Hematopoietic multipotent progenitor cell treated with erythropoietin and hydrocortisone succinate and interleukin-3 and kit ligand, for 4 days (in vitro differentiated cells): ENCODE measurements around the gene ITIH5.

ENCODE experiments used
- DNase-seq: peaks from one replicate; pipeline ENCODE4 v3.0.0-alpha.2; 2015

The ITIH5 gene

GRCh38 chr10:7577579-7577978 is 89.2 kb downstream of the ITIH5 start:
- no peak for DNase-seq

DNA sequence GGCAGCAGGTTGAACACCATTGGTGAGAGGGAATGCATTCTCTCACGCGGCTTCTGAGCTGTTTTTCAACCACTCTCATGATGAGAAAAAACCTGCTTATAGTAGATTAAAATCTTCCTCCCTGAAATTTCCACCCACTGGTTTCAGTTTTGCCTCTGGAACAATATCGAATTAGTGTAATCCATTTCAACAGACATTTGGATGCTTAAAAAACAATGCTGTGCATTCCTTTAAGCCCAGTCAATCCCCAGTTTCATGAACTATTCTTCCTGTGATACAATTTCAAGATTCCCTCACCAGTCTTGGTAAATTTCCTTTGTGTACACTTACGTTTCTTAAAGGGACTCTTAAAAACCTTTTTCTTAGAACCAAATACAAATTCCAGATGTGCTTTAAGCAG is 89.6 kb downstream of the ITIH5 start:
- DNase-seq, result no peak

DNA sequence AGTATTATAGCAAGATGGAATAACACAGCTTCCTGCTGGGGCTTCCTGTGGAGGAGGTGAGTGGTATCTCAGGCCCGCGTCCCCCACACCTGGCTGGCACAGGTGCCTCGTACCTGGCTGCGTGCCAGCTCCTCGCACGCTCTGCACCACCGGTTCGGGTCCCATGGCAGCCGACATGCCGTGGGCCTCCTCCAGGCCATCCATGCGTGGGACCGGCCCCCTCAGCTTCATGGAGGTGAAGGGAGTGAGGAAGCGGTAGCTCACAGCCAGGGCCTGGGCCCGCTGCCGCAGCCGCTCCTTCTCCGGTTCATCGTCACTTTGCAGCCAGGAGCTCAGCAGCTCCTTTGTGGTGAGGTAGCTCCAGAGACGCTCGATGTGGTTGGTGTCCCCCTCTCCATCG is 90.4 kb downstream of the ITIH5 start:
- no peak for DNase-seq

GRCh38 chr10:7572391-7572790 is 94.4 kb downstream of the ITIH5 start:
- DNase-seq, result peak; percentile 70

GRCh38 chr10:7571981-7572380 is 94.8 kb downstream of the ITIH5 start:
- no peak for DNase-seq

DNA sequence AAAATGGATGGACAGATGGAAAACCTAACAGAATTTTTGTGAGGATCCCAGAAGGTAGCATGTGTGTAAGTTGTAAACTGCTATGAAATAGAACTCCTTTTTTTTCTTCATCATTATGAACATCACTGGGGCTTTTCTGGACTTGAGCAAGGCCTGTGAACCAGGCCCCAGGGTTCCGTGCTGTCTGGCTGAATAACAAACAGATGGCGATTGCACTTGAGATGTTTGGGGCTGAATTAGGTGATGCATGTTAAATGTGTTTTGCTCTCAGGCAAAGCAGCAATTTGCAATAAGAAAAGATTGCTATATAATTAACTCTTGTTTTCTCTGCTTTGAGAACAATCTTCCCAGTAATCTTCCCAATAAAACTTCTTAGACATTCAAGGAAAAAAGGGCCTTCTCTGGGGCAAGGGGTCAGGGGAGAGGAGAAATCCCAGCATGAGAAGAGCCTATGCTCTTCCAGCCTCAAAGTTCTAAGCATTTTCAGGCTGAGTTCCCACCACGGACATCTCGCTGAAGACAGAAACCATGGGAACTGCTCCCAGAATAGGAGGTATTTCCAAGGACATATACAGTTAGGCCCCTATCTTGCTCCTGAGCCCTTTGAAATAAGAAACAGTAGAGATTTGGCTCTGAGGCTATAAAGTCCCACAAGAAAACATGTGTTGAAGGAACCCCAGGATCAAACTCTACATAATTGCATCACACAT is 98.7 kb downstream of the ITIH5 start:
- no peak for DNase-seq

- no peak for DNase-seq
Observed at GRCh38 chr10:7566891-7567290, 99.9 kb downstream of the ITIH5 start.

- DNase-seq, result no peak
Observed at GRCh38 chr10:7565871-7566270, 100.9 kb downstream of the ITIH5 start.

DNA sequence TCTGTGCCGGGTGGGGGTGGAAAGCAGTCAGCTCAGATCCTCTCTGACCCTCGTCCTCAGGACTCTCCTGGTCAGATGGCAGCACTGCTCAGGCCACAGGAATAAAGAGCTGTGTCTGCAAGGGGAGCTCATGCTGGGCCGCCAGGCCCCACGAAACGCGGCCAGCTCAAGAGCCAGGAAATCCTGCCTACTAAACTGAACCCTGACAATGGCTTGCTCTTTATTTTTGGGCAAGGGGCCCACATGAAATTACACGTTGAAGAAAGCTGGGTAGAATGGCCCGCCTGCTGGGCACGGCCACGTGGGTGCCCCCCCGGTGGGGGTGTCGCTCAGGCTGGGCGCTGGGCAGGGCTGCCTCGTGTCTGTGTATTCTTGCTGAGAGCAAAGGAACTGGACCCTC is 103.0 kb downstream of the ITIH5 start:
- no peak for DNase-seq

DNA sequence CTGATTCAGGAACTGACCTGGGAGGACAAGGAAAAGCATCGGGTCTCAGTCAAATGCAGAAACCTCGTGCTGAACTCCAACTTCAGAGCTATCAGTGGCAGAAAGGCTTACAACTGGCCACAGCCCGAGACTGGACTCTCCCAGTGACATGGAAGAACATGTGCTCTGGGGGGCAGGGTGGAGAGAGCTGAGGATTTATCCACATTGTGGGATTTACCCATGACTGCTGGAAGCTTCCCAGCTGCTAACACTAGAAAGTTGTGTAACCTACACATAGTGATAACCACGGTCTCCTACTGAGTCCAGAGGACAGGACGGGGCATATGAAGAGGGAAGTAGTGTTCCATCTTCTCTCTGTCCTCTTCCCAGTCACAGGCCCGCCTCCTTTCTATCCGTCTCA is 103.4 kb downstream of the ITIH5 start:
- DNase-seq, result no peak

- DNase-seq, result no peak
Observed at GRCh38 chr10:7561985-7562384, 104.8 kb downstream of the ITIH5 start.

GRCh38 chr10:7561216-7561893 is 105.4 kb downstream of the ITIH5 start:
- no peak for DNase-seq

- no peak for DNase-seq
Observed at GRCh38 chr10:7560519-7560918, 106.2 kb downstream of the ITIH5 start.

DNA sequence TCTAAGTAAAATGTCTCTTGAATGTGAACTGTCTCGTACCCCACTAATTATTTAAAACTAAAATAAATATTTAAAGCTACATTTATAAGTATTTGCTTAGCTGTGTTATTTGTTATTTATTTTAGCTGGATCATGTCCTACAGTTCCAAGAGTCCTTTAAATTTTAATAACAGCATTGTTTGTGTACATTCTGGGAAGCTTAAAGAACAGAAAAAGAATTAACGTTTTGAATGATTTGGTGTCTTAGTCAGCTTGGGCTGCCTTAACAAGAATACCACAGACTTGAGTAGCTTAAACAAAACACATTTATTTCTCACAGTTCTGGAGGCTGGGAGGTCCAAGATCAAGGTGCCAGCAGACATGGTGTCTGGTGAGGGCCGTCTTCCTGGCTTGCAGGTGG is 107.4 kb downstream of the ITIH5 start:
- no peak for DNase-seq

DNA sequence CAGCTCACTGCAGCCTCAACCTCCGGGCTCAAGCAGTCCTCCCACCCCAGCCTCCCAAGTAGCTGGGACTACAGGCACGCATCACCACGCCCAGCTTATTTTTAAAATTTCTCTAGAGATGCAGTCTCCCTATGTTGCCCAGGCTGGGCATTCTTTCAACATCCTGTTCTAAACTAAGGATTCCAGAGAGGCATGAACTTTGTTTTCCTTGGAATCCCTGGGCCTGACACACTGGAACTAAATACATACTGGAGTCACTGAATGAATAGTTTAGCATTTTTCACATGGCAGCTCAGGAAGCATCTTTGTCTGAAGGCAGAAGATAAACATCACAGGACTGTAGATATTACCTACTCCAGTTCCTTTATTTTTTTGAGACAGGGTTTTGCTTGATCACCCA is 108.7 kb downstream of the ITIH5 start:
- DNase-seq, result no peak

DNA sequence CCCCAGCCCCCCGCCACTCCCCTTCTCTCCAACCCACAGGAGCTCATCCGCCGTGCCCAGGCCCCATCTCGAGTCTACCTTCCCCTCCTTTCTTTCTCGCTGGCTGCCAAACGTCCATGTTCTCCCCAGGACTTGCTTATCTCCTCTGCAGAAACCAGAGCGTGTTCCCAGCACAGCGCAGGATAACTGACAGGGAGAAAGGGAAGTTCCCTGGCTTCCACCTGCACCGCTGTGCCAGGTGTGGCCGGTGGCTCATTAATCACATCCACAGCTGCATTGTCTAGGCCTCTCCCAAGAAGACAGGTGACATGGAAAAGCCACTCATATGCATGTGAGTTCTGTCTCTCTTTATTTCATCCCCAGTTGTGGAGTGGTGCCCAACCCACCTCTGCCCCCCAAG is 113.2 kb downstream of the ITIH5 start:
- no peak for DNase-seq

DNA sequence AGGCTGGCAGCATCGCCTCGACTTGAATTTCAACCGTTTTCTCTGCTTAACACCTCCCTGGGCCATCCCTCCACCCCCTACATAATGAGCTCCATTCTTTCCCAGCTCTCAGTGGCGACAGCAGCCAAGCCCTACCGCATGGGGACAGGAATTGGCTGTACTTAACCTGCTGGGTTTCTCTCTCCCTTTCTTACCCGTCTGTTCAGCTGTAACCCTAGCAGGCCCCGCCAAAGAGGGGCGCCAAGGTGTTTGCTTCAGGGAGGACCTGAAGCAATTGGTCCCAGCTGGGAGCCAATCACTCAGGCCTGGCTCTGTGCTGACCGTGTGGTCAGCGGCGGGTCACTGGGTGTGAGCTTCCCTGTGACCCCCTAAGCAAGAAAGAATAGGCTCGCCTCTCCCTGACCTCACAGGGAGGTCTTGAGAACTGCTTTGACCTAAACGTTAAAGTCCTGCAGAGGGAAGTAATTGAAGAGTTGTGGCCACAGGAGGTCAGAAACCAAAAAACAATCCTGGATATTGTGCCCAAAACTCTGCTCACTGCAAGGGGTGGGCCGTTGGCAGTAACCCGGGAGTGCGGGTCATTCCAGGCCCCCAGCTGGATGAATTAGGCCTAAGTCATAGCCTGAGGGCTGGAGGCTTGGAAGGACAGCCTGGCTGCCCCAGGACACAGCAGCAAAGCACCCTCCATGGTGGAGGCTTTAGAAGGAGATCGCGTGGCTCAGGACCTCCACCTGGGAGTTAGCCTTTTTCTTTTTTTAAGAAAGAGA is 114.6 kb downstream of the ITIH5 start:
- no peak for DNase-seq

DNA sequence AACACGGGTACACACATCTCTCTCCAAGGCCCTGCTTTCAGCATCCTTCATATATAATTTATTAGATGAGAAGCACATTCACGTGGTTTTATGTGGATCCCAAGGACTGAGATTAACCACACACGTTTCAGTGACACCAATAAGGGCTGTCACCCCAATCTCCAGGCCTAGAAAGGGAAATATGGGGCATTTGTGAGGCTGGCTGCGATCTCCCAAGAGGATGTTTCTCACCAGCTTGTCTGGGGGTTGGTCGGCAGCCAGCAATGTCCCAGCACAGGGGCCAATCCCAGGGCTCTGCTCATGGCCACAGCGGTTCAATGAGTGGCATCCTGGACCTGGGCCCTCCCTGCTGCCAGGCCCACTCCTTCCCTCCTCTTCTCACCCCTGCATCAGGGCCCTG is 115.5 kb downstream of the ITIH5 start:
- DNase-seq, result no peak

GRCh38 chr10:7550013-7550412 is 116.8 kb downstream of the ITIH5 start:
- no peak for DNase-seq

GRCh38 chr10:7547829-7548228 is 118.9 kb downstream of the ITIH5 start:
- no peak for DNase-seq

GRCh38 chr10:7547206-7547605 is 119.6 kb downstream of the ITIH5 start:
- DNase-seq, result no peak

GRCh38 chr10:7546385-7546967 is 120.3 kb downstream of the ITIH5 start:
- DNase-seq, result no peak

- no peak for DNase-seq
Observed at GRCh38 chr10:7545792-7546191, 121.0 kb downstream of the ITIH5 start.

DNA sequence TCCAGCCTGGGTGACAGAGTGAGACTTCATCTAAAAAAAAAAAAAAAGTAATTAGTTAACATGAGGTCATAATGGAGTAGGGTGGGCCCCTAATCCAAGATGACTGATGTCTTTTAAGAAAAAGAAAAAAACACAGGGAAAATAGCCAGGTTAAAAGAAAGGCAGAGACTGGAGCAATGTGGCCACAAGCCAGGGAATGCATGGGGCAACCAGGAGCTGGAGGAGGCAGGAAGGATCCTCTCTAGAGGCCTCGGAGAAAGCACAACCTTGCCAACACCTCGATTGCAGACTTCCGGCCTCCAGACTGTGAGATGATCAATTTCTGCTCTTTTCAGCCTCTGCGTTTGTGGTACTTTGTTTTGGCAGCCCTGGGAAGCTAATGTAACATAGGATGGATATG is 121.5 kb downstream of the ITIH5 start:
- DNase-seq, result no peak
